NCI-H82 treated with DMSO at 0.1 percent for 48 hours (cell line): ENCODE data around the gene TMEM201.

Experiments
- DNase-seq: peaks from one replicate; lab custom pipeline; 2025; ENCODE audit not compliant: unreplicated experiment; lab: John Stamatoyannopoulos, UW

Gene TMEM201

DNA sequence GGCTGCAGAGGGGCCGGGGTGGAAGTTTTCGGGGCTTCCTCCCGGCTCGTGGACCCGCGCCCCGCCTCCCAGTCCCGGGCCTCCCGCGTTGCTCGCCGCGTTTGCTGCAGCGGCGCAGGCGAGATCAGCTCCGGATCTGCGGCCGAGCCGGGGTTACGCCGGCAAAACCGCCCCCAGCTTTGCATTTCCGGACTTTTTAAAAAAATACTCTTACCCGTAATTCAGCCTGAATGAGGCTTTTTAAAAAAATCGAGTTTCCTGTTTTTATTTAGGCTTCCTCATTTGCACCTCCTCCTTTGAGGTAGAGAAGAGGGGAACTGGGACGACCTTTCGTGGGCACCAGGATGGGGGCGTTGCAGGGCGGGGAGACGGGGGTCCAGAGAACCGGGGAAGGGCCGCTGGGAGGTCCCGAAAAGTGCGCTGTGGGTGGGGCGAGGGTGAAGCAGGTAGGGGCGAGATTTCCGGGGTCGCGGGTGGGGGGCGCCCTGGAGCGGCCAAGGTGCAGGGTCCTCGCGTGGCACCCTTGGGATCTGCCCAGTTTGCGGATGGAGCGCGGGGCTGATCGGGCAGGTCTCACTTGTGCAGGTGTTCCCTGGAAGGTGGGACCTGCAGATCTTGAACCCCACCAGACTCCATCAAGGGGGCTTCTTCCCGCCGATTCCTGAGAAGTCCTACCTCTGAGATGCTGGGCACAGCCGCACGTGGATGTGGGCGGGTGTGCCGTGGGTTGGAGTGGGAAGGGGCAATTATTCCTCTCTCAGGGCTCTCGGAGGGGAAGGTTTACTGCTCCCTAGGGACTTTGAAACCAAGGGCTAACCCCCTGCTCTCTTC lies 63.9 kb downstream of the TMEM201 start:
- no peak for DNase-seq

GRCh38 chr1:9653210-9653490 lies 64.4 kb downstream of the TMEM201 start:
- no peak for DNase-seq

GRCh38 chr1:9653491-9654050 lies 64.9 kb downstream of the TMEM201 start:
- no peak for DNase-seq

DNA sequence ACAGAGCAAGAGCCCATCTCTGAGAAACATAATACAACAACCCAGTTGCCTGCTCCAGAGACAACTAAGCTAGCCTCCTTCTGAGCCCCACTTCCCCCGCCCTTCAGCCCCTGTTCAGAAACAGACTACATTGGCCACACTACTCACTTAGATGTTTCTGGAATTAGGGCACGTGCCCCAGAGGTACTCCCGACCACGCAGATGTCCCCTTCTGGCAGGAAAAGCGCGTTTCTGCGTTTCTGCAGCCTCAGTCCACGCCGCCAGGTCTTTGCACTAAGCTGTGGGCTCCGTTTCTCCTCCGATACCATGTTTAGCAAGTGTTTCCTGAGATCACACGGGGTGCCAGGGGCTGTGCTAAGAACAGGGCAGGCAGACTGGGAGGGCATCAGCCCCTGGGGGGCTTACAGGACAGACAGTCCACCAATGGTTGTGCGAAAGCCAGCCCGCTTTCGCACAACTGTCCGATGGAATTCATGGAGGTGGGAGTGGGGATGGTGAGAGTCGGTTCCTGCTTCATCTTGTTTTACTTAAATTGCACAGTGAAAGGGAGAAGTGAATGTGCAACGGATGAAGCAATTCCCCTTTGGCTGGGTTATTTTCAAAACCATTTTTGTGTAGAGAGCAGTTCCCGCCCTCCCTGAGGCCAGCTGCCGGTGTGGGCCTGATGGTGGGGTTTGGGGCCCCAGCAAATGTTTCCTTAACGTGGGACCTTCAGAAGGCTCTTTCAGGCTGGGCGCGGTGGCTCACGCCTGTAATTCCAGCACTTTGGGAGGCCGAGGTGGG lies 65.5 kb downstream of the TMEM201 start:
- DNase-seq, result no peak

DNA sequence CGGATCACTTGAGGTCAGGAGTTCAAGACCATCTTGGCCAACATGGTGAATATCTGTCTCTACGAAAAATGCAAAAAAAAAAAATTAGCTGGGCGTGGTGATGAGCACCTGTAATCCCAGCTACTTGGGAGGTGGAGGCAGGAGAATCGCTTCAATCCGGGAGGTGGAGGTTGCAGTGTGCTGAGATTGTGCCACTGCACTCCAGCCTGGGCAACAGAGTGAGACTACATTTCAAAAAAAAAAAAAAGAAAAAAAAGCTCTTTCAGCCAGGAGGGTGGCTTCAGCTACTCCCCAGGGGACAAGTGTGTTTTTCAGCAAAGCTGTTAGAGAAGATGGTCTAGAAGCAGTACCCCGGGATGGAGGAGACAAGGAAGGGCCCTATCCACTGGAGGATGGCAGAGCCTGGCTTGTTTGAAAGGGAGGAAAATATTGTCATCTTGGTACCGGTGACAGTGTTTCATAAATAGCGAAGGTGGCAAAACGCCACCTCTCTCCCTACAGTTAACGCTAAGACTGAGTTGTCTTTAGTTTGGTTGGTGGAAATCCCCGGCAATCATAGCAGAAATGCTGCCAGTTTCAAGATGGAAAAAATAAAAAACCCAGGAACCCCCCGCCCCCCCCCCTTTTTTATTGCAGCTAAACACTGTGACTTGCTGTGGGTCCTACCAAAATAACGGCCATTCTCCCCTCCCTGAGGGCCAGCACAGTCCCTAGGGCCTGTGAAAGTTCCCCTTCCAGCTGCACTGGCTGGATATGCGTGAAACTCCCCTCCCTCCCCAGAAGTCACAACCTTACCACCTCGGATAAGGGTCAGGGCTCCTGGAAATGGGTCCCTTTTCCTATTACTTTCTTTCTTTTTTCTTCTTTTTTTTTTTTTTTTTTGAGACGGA lies 66.4 kb downstream of the TMEM201 start:
- DNase-seq, result no peak

DNA sequence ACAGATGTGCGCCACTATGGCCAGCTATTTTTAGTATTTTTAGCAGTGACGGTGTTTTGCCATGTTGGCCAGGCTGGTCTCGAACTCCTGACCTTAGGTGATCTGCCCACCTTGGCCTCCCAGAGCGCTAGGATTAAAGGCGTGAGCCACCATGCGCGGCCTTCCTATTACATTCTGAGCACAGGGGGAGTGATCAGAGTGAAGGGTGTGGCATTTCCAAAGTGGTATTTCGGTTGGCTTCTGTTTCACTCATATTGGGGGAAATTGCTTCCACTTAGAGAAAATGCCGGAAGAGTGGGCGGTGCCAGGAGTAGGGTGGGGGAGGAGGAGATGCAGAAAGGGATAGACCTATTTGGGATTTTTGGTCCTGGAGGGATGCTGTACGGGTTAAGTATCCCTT lies 67.1 kb downstream of the TMEM201 start:
- DNase-seq, result no peak

DNA sequence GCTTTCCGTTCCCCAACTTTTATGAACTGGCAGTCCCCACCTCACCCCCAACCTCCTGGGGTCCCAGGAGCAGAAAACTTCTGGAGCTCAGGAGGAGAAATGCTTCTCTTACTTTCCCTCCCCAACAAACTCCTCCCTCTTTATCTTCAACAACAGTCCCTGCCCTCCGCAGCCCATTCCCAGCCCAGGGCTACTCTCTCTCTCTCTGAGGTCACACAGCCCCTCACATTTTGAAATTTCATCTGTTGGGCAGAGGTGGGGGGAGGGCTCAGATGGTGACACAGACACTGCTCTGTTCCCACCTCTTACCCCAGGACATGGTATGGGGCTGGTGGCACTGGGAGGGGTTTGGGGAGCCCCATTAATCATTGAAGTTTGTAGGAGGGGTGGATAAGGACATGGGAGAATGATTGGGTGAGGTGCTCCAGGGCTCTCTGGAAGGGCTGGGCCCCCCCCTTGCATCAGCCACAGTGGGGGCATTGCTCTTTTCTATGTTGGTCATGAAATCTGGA lies 68.9 kb downstream of the TMEM201 start:
- DNase-seq, result no peak

- no peak for DNase-seq
Measured at GRCh38 chr1:9658199-9658598, 69.5 kb downstream of the TMEM201 start.

DNA sequence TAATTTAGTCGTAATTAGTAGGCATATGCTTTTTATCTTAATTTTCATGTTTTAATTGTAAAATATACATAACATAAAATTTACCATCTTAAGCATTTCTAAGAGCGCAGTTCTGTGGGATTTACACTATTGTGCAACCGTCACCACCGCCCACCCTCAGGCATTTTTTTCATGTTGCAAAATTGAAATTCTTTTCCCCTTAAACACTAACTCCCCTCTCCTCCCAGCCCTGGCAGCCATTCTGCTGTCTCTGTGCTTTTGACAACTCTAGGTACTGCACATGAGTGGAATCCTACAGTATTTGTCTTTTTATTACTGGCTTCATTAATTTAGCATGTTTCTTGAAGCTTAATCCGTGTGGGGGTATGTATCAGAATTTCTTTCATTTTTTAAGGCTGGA lies 70.6 kb downstream of the TMEM201 start:
- DNase-seq, result no peak

DNA sequence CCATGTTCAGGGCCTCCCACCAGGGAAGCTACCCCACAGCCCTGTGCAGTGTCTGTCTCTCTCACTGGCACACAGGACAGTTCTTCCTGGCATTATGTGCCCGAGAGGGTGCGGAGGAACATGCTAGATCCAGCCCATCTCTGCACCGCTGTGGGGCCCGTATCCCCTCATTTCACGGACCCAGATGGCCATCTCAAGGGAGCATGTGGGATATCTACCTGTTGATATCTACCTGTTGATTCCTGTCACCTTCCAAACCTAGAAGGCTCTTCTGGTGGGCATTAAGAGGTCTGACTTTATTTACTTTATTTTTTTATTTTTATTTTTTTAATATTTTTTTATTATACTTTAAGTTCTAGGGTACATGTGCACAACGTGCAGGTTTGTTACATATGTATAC lies 74.5 kb downstream of the TMEM201 start:
- no peak for DNase-seq
